HG02763 (cell line): ENCODE data around the gene SWI5.
A peak's percentile ranks its signal among the peaks of the same experiment; 100 is the strongest.

Experiments
- ATAC-seq: cut with Tn5 transposase; IDR thresholded peaks from one replicate; pipeline ENCODE4 v1.9.1; 2021; ENCODE audit warnings: mild to moderate bottlenecking, moderate library complexity; ENCODE audit not compliant: unreplicated experiment

SWI5 gene

GRCh38 chr9:128251732-128252100 is 24.4 kb upstream of the SWI5 start:
- ATAC-seq, result no peak

- no peak for ATAC-seq
Measured at GRCh38 chr9:128252317-128253139, 23.5 kb upstream of the SWI5 start.

- no peak for ATAC-seq
Measured at GRCh38 chr9:128253140-128253990, 22.7 kb upstream of the SWI5 start.

GRCh38 chr9:128253991-128254346 is 22.1 kb upstream of the SWI5 start:
- ATAC-seq, result no peak

GRCh38 chr9:128254362-128254761 is 21.7 kb upstream of the SWI5 start:
- no peak for ATAC-seq

GRCh38 chr9:128254855-128255759 is 21.0 kb upstream of the SWI5 start:
- ATAC-seq, result no peak

GRCh38 chr9:128257086-128257825 is 18.8 kb upstream of the SWI5 start:
- no peak for ATAC-seq

- no peak for ATAC-seq
Measured at GRCh38 chr9:128257907-128258306, 18.2 kb upstream of the SWI5 start.

- no peak for ATAC-seq
Measured at GRCh38 chr9:128258326-128258725, 17.8 kb upstream of the SWI5 start.

- no peak for ATAC-seq
Measured at GRCh38 chr9:128259156-128259555, 16.9 kb upstream of the SWI5 start.

- no peak for ATAC-seq
Measured at GRCh38 chr9:128260340-128260739, 15.7 kb upstream of the SWI5 start.

GRCh38 chr9:128262687-128263086 is 13.4 kb upstream of the SWI5 start:
- ATAC-seq, result no peak

GRCh38 chr9:128265348-128265847 is 10.7 kb upstream of the SWI5 start:
- ATAC-seq, result no peak

- ATAC-seq, result no peak
Measured at GRCh38 chr9:128266868-128267590, 9.0 kb upstream of the SWI5 start.

GRCh38 chr9:128271112-128271511 is 5.0 kb upstream of the SWI5 start:
- ATAC-seq, result no peak

GRCh38 chr9:128271512-128271911 is 4.6 kb upstream of the SWI5 start:
- ATAC-seq, result no peak

- ATAC-seq, result no peak
Measured at GRCh38 chr9:128274245-128274644, 1.8 kb upstream of the SWI5 start.

GRCh38 chr9:128275198-128276007 is 673 bp upstream of the SWI5 start, which contains the start of gene GOLGA2:
Gene GOLGA2, minus strand, starts transcription at chr9:128276007. Its CDS starts 31 bp downstream, at chr9:128275976.
- peak; percentile 38 for ATAC-seq
